ENCODE results near the gene FBXL12.
"Not testable (repeated sequence)": the region's sequence is repeated elsewhere in the genome, so short reads cannot be mapped to it uniquely, and the experiment has no call there.

FBXL12 gene

DNA sequence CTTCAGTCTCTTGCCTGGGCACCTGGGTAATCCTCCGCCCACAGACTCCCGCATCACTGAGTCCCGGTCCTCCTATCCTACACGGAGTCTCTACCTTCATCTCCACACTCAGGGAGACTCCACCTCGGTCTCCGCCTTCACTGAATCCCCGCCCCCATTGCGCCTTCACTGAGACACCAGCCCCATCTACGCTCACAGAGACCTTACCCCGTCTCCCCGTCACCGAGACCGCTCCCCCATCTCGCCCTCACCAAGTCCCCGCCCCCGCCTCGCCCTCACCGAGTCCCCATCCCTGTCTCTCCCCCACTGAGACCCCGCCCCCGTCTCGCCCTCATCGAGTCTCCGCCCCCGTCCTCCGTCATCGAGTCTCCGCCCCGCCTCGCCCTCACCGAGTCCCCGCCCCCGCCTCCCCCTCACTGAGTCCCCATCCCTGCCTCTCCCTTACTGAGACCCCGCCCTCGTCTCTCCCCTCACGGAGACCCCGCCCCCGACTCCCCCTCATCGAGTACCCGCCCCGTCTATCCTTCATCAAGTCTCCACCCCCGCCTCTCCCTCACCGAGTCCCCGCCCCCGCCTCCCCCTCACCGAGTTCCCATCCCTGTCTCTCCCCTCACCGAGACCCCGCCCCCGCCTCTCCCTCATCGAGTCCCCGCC, 27.2 kb downstream of the FBXL12 start:
- DNase-seq, result peak; percentile 92 to 98

DNA sequence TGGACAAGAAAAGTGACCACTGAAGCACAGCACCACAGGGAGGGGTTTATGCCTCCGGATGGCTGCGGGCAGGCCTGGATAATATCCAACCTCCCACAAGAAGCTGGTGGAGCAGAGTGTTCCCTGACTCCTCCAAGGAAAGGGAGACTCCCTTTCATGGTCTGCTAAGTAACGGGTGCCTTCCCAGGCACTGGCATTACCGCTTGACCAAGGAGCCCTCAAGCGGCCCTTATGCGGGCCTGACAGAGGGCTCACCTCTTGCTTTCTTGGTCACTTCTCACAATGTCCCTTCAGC, 27.9 kb downstream of the FBXL12 start:
- not testable (repeated sequence) for DNase-seq

DNA sequence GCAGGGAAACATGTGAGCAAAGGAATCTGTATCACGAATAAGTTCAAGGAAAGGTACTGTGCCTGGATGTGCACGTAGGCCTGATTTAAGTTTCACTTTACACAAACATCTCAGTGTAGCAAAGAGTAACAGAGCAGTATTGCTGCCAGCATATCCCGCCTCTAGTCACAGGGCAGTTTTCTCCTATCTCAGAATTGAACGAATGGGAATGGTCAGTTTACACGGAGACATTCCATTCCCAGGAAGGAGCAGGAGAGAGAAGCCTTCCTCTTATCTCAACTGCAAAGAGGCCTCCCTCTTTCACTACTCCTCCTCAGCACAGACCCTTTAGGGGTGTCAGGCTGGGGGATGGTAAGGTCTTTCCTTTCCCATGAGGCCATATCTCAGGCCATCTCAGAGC, 29.3 kb downstream of the FBXL12 start:
- DNase-seq, result not testable (repeated sequence)

DNA sequence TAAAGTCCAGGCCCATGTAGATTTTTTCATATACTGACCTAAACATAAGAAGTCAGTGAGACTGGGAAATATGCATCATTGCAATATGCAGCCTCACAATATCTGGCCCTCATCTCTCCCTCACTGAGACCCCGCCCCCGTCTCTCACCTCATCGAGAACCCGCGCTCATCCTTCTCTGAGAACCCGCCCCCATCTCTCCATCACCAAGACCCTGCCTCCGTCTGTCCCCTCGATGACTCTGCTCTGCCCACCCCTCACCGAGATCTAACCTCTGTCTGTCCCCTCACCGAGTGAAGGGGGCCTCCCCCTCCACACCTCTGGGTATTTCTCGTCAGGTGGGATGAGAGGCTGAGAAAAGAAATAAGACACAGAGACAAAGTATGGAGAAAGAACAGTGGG, 29.8 kb downstream of the FBXL12 start:
- DNase-seq, result no peak

DNA sequence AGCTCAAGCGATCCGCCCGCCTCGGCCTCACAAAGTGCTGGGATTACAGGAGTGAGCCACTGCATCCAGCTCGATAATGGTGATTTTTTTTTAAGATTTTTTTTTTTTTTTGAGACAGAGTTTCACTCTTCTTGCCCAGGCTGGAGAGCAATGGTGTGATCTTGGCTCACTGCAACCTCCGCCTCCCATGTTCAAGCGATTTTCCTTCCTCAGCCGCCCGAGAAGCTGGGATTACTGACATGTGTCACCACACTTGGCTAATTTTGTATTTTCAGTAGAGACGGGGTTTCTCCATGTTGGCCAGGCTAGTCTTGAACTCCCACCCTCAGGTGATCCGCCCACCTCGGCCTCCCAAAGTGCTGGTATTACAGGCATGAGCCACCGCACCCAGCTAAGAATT, 30.3 kb downstream of the FBXL12 start:
- DNase-seq, result not testable (repeated sequence)

DNA sequence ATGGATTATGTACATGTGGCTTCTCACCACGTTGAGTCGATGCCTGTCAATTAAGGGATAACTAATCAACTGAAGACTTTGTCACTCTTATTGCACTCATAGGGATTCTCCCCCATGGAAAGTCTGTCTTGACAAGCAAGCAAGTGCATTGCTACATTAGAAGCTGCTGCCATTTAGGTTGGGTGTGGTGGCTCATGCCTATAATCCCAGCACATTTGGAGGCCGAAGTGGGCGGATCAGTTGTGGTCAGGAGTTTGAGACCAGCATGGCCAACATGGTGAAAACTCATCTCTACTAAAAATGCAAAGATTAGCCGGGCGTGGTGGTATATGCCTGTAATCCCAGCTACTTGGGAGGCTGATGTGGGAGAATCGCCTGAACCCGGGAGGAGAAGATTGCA, 32.1 kb downstream of the FBXL12 start:
- DNase-seq, result no peak

DNA sequence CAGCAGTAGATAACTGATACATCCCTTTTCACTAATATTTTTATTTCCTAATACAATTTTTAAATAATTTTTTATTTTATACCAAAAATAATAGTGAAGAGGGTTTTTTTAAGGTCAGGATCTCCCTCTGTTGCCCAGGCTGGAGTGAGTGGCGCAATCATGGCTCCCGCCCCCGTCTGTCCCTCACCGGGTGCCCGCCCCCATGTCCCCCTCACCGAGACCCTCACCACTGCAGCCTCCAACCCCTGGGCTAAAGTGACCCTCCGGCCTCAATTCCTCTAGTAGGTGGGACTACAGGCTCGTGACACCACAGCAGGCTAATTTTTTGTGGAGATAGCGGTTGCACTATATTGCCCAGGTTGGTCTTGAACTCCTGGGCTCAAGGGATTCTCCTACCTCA, 32.5 kb downstream of the FBXL12 start:
- DNase-seq, result no peak

DNA sequence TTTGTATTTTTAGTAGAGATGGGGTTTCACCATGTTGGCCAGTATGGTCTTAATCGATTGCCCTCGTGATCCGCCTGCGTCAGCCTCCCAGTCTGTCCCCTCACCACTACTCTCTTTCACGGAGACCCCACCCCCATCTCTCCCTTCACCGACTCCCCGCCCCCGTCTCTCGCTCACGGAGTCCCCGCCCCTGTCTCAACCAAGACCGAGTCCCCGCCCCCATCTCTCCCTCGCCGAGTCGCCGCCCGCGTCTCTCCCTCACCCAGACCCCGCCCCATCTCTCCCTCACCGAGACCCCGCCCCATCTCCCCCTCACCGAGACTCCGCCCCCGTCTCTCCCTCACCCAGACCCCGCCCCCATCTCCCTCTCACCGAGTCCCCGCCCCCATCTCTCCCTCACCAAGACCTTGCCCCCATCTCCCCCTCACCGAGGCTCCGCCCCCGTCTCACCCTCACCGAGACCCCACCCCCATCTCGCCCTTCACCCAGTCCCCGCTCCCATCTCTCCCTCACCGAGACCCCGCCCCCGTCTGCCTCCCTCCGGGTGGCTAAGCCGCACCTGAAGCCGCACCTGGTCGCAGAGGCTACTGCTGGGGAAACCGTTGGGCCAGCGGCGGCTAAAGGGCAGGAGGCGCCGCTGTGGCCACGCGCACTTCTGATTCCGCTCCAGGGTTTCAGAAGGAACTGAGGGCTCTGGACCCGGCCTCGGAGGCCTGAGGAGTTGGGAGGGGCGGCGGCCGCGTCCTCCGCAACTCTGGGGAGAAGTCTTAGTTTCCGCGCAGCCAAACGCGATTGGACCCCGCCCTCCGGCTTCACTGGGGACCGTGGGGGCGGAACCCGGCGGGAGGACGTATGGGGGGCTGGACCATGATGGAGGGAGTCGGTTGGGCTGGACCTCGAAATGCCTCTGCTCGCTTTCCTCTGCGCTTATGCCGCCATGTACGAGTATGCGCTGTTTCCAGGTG, 33.2 kb downstream of the FBXL12 start:
- peak; percentile 85 to 93 for DNase-seq

DNA sequence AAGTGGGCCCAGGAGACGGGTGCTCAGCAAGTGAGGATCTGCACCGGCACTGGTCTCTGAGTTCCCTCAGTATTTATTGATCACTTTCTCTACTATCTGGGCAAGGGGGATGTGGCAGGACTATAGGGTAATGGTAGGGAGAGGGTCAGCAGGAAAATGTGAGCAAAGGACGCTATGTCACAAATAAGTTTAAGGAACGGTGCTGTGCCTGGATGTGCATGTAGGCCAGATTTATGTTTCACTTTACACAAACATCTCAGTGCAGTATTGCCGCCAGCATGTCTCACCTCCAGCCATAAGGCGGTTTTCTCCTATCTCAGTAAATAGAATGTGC, 34.7 kb downstream of the FBXL12 start:
- DNase-seq, result not testable (repeated sequence)

DNA sequence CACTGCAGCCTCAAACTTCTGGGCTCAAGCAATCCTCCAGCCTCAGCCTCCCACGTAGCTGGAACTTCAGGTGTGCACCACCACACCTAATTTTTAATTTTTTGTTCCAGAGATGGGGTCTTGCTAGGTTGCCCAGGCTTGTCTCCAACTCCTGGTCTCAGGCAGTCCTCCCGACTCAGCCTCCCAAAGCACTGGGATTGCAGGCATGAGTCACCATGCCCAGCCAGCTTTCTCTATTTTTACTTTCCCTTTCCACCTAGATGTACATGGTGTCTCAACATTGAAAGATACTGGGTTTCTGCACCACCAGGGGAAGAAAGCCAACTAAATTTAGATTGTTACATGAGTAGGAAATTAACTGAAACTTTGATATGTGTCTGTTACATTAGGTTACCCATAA, 36.5 kb downstream of the FBXL12 start:
- DNase-seq, result no peak

DNA sequence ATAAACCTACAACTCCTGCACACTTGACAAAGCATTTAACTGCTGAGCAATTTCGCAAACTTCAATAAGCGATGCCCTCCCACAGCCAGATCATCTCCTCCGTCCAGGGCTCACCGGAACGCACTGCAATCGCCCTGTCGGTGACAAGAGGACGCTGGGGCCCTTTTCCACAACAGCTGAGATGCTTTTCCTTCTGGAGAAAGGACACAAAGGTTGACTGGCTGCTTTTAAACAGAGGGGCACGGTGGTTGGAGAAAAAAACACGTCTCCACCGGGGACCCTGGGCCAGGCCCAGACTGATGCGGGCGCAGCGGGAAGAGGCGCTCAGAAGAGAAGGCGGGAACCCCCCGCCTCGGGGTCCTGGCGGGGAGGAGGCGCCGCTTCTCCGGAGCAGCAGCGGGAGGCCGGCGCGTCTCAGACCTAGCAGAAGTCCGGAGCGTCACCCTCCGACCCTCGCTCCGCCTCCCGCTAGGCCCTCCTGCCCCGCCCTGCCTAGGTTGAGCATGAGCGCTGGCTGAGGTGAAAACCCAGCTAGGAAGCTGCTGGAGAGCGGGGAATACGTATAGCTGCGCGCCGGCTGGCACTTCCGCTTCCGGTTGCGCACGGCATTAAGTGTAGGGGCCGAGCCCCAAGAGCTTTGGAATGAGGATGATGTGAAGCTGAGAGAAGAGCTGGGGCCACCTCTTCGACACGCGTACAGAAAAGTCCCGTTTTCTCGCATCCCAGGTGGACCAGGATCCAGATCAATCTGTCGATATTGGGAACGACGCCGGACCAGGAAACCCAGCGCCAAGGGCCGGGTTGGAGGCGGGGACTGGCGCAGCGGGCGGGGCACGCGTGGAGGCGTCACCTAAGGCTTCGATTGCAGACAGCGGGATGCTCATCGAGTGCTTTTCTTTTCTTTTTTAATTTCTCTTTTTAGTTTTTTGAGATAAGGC, 50.4 kb downstream of the FBXL12 start, which contains the start of gene ZNF846:
Gene ZNF846 (minus strand): TSS at position 564 of the 938 bp plus-strand sequence. CDS start 3,788 bp downstream, outside the sequence.
- peak; percentile 83 to 87 for DNase-seq

Data from hippocampal formation (tissue), 2 donors.